ENCODE measurements around the gene PYURF. TPM values are rescaled to one million over a fixed set of nuclear protein-coding genes. Genes with fewer than 3 reads are reported as not detected.

PYURF gene
- total RNA-seq, 1 experiment from 2014 or later, result 46.6 TPM

GRCh38 chr4:88518911-88519310, 4.7 kb downstream of the PYURF start:
- Mint-ChIP-seq H3K4me1 (ENCODE audit: low read depth, unreplicated experiment) (peaks cover 7% of the 10 kb centered on the region), H3K27me3 (ENCODE audit: insufficient read depth, unreplicated experiment) (no peaks in the 10 kb centered on the region), H3K36me3 (ENCODE audit: insufficient read depth, unreplicated experiment) (peaks cover 12% of the 10 kb centered on the region), H3K9me3 (ENCODE audit: unreplicated experiment) (no peaks in the 10 kb centered on the region), H3K27ac (ENCODE audit: unreplicated experiment) (no peak overlapping the region), H3K4me3 (ENCODE audit: unreplicated experiment) (no peak overlapping the region)
- POLR2A ChIA-PET, result no interaction called here
- no TSS peak for BruUV-seq (replicated peaks)
- Histone ChIP-seq H3K4me3 (ENCODE audit: low read depth, low read length) (no peak overlapping the region), H3K27me3 (replicated peaks; ENCODE audit: control insufficient read depth, insufficient read depth, low read length) (no peaks in the 10 kb centered on the region), H3K4me1 (0 out of 2 replicates have a peak, but pooled peaks cover under 1% of the 10 kb centered on the region), H3K36me3 (ENCODE audit: control insufficient read depth, insufficient read depth, low read length) (no peaks in the 10 kb centered on the region), H3K9me3 (no peaks in the 10 kb centered on the region)
- TF ChIP-seq CTCF (IDR thresholded peaks at IDR 0.05; ENCODE audit: insufficient read depth in 1 of 2, low read depth in 1 of 2, low read length in 1 of 2, severe bottlenecking in 1 of 2, unreplicated experiment in 1 of 2), result no peak
- CTCF ChIA-PET, result no interaction called here
- DNase-seq, result no peak
- intact Hi-C loops (cut with micrococcal nuclease; ENCODE audit: unreplicated experiment), result loop anchor here (5.0 kb wide), 1 partner anchor 672 kb away; no protein-coding TSS in a partner anchor

- Histone ChIP-seq H3K27me3 (replicated peaks; ENCODE audit: control insufficient read depth, insufficient read depth, low read length) (no peaks in the 10 kb centered on the region), H3K36me3 (ENCODE audit: control insufficient read depth, insufficient read depth, low read length) (no peaks in the 10 kb centered on the region), H3K4me1 (no peaks in the 10 kb centered on the region), H3K9me3 (no peaks in the 10 kb centered on the region), H3K4me3 (ENCODE audit: low read depth, low read length) (no peak overlapping the region)
- CTCF ChIA-PET, result no interaction called here
- H3K36me3 Mint-ChIP-seq (ENCODE audit: insufficient read depth, unreplicated experiment), result peaks cover 3% of the 10 kb centered on the region
- no TSS peak for BruUV-seq (replicated peaks)
- H3K9me3 Mint-ChIP-seq (ENCODE audit: unreplicated experiment), result no peaks in the 10 kb centered on the region
- H3K27ac Mint-ChIP-seq (ENCODE audit: unreplicated experiment), result no peak overlapping the region
- DNase-seq, result no peak
- H3K27me3 Mint-ChIP-seq (ENCODE audit: insufficient read depth, unreplicated experiment), result no peaks in the 10 kb centered on the region
- POLR2A ChIA-PET, result no interaction called here
- TF ChIP-seq CTCF (IDR thresholded peaks at IDR 0.05; ENCODE audit: insufficient read depth in 1 of 2, low read depth in 1 of 2, low read length in 1 of 2, severe bottlenecking in 1 of 2, unreplicated experiment in 1 of 2), result no peak
- peaks cover 7% of the 10 kb centered on the region for H3K4me1 Mint-ChIP-seq (ENCODE audit: low read depth, unreplicated experiment)
- H3K4me3 Mint-ChIP-seq (ENCODE audit: unreplicated experiment), result no peak overlapping the region
- intact Hi-C loops (cut with micrococcal nuclease; ENCODE audit: unreplicated experiment), result loop anchor here (5.0 kb wide), 1 partner anchor 671 kb away; no protein-coding TSS in a partner anchor
Measured at GRCh38 chr4:88517825-88518224, 5.8 kb downstream of the PYURF start.

GRCh38 chr4:88516746-88517145, 6.8 kb downstream of the PYURF start:
- Mint-ChIP-seq H3K27ac (ENCODE audit: unreplicated experiment) (no peak overlapping the region), H3K36me3 (ENCODE audit: insufficient read depth, unreplicated experiment) (no peaks in the 10 kb centered on the region), H3K9me3 (ENCODE audit: unreplicated experiment) (no peaks in the 10 kb centered on the region), H3K4me3 (ENCODE audit: unreplicated experiment) (no peak overlapping the region), H3K27me3 (ENCODE audit: insufficient read depth, unreplicated experiment) (no peaks in the 10 kb centered on the region), H3K4me1 (ENCODE audit: low read depth, unreplicated experiment) (peaks cover under 1% of the 10 kb centered on the region)
- no peak overlapping the region for H3K4me3 ChIP-seq (ENCODE audit: low read depth, low read length)
- ChIA-PET POLR2A (no interaction called here), CTCF (interaction anchor here (3.8 kb wide), 1 partner anchor 298 kb away, joined by 74 read pairs; no protein-coding TSS in a partner anchor)
- H3K27me3 ChIP-seq (replicated peaks; ENCODE audit: control insufficient read depth, insufficient read depth, low read length), result no peaks in the 10 kb centered on the region
- no peaks in the 10 kb centered on the region for H3K36me3 ChIP-seq (ENCODE audit: control insufficient read depth, insufficient read depth, low read length)
- no peaks in the 10 kb centered on the region for H3K4me1 ChIP-seq
- TF ChIP-seq CTCF (IDR thresholded peaks at IDR 0.05; ENCODE audit: insufficient read depth in 1 of 2, low read depth in 1 of 2, low read length in 1 of 2, severe bottlenecking in 1 of 2, unreplicated experiment in 1 of 2), result no peak
- H3K9me3 ChIP-seq, result no peaks in the 10 kb centered on the region
- intact Hi-C loops (cut with micrococcal nuclease; ENCODE audit: unreplicated experiment), result loop anchor here (5.0 kb wide), 1 partner anchor 669 kb away; no protein-coding TSS in a partner anchor
- DNase-seq, result no peak
- BruUV-seq (replicated peaks), result no TSS peak
